22Rv1 (cell line): ENCODE data around the gene JAKMIP1.

ENCODE experiments used
- ZFX ChIP-seq: fragments of 450-650 bp; IDR thresholded peaks from 2 replicates; pipeline ENCODE4 v1.6.1; 2017; ENCODE audit warnings: antibody characterized with exemption, borderline replicate concordance
- TF ChIP-seq, protein P1 (sequence below): fragments of 450-650 bp; IDR thresholded peaks from 2 replicates; pipeline ENCODE4 v1.5.1; 2017; ENCODE audit warnings: mild to moderate bottlenecking

DNA sequence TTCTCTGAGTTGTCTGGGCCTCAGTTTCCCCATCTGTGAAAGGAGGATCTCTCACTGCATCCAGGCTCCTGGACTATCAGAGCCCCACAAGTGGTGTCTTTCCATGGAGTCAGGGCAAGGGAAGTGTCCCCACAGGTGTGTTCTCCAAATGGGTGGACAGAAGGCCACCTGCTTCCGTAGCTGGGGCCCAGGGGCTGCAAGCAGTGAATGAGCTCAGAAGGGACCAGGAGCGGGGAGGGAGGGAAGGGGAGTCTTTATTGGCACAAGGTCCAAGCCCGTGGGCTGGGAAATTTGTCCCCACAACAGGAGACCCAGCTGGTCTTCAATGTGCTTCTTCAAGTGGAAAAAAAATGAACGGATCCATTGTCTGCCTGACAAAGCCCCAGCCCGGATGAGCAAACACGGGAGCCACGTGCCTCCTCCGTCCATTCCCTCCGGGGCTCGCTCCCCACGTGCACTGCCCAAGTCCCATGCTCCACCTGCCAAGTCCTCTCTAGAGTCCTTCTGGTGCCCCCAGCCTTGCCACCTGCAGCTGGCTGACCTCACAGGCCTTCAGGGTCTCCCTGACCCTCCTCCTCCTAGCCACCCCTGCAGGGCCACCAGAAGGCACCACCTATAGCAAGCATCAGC is 72.0 kb downstream of the JAKMIP1 start:
- TF ChIP-seq, protein P1, sequence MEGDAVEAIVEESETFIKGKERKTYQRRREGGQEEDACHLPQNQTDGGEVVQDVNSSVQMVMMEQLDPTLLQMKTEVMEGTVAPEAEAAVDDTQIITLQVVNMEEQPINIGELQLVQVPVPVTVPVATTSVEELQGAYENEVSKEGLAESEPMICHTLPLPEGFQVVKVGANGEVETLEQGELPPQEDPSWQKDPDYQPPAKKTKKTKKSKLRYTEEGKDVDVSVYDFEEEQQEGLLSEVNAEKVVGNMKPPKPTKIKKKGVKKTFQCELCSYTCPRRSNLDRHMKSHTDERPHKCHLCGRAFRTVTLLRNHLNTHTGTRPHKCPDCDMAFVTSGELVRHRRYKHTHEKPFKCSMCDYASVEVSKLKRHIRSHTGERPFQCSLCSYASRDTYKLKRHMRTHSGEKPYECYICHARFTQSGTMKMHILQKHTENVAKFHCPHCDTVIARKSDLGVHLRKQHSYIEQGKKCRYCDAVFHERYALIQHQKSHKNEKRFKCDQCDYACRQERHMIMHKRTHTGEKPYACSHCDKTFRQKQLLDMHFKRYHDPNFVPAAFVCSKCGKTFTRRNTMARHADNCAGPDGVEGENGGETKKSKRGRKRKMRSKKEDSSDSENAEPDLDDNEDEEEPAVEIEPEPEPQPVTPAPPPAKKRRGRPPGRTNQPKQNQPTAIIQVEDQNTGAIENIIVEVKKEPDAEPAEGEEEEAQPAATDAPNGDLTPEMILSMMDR, result no peak
- TF ChIP-seq ZFX, result no peak
